Globus pallidus (tissue), 1 donor: Measurements from ENCODE around the gene CDCA3.

ENCODE experiments used
- DNase-seq: peaks from one replicate; pipeline ENCODE4 v3.0.0-alpha.2; 2015; ENCODE audit warnings: low spot score

The CDCA3 gene

GRCh38 chr12:6819106-6820030 lies 31.7 kb downstream of the CDCA3 start:
- no peak for DNase-seq

GRCh38 chr12:6818645-6819044 lies 32.4 kb downstream of the CDCA3 start:
- no peak for DNase-seq

- DNase-seq, result no peak
Measured at GRCh38 chr12:6818222-6818621, 32.9 kb downstream of the CDCA3 start.

- DNase-seq, result no peak
Measured at GRCh38 chr12:6817662-6818157, 33.4 kb downstream of the CDCA3 start.

- no peak for DNase-seq
Measured at GRCh38 chr12:6817098-6817497, 34.0 kb downstream of the CDCA3 start.

GRCh38 chr12:6816598-6816997 lies 34.5 kb downstream of the CDCA3 start:
- no peak for DNase-seq

GRCh38 chr12:6813363-6813762 lies 37.7 kb downstream of the CDCA3 start:
- no peak for DNase-seq

- DNase-seq, result no peak
Measured at GRCh38 chr12:6810758-6811157, 40.3 kb downstream of the CDCA3 start.

GRCh38 chr12:6809056-6809455 lies 42.0 kb downstream of the CDCA3 start:
- DNase-seq, result no peak

GRCh38 chr12:6807170-6807569 lies 43.9 kb downstream of the CDCA3 start:
- no peak for DNase-seq

- DNase-seq, result no peak
Measured at GRCh38 chr12:6799147-6799546, 51.9 kb downstream of the CDCA3 start.
